ENCODE data around the gene GOLGA8A. TPM values are rescaled to one million over a fixed set of nuclear protein-coding genes. Genes with fewer than 3 reads are reported as not detected.
"Not testable (repeated sequence)": the region's sequence is repeated elsewhere in the genome, so short reads cannot be mapped to it uniquely, and the experiment has no call there.

The GOLGA8A gene
- total RNA-seq, 4 donors from 2014 or later = 94.6 to 167 (median 154) TPM

DNA sequence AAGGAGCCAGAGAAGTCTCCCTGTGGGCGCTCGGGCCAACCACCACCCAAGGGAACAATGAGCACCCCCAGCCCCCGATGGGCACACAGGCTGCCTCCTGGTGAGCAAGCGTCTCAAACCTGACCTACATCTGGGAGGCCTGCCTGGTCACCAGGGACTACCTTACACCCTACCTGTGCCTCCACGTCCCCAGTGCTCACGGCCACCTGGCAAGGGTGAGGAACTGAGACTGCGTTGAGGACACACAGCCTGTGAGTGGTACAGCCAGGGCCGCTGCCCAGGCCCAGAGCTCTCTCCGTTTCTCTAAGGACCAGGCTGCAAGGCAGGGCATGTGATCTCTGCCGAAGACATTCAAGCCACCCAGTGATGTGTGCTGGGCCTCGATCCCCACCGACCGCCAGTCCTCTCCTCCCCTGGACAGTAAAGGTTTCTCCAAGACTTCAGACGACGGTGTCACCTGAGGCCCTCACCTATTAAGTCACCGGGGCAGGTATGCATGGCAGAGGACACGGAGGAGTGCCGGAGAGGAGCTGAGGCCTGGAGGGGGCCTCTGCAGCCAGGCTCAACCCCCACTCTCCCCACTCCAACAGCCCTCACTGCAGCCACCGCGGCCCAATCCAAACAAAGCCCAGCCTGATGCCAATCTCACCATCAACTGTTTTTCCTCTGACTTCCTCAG is 2.8 kb downstream of the GOLGA8A start:
- Histone ChIP-seq H3K9me3 (no peaks in the 10 kb centered on the region), H3K27ac (no peak overlapping the region), H3K4me3 (replicated peaks in 1 of 3) (no peak overlapping the region), H3K4me1 (peaks cover 4 to 7% of the 10 kb centered on the region in 2 donors), H3K36me3 (no peaks in the 10 kb centered on the region), H3K27me3 (no peaks in the 10 kb centered on the region)
- WGBS, 2 donors = 51 to 78% methylated on average over 13 to 17 of the region's 20 CpGs
- TF ChIP-seq POLR2A (IDR thresholded peaks at IDR 0.05) = no peak
- TF ChIP-seq, protein P1, sequence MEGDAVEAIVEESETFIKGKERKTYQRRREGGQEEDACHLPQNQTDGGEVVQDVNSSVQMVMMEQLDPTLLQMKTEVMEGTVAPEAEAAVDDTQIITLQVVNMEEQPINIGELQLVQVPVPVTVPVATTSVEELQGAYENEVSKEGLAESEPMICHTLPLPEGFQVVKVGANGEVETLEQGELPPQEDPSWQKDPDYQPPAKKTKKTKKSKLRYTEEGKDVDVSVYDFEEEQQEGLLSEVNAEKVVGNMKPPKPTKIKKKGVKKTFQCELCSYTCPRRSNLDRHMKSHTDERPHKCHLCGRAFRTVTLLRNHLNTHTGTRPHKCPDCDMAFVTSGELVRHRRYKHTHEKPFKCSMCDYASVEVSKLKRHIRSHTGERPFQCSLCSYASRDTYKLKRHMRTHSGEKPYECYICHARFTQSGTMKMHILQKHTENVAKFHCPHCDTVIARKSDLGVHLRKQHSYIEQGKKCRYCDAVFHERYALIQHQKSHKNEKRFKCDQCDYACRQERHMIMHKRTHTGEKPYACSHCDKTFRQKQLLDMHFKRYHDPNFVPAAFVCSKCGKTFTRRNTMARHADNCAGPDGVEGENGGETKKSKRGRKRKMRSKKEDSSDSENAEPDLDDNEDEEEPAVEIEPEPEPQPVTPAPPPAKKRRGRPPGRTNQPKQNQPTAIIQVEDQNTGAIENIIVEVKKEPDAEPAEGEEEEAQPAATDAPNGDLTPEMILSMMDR (IDR thresholded peaks at IDR 0.05) = no peak
- peak; percentile 64 to 68 for DNase-seq
- intact Hi-C loops (cut with DNase I) = no loop called here

DNA sequence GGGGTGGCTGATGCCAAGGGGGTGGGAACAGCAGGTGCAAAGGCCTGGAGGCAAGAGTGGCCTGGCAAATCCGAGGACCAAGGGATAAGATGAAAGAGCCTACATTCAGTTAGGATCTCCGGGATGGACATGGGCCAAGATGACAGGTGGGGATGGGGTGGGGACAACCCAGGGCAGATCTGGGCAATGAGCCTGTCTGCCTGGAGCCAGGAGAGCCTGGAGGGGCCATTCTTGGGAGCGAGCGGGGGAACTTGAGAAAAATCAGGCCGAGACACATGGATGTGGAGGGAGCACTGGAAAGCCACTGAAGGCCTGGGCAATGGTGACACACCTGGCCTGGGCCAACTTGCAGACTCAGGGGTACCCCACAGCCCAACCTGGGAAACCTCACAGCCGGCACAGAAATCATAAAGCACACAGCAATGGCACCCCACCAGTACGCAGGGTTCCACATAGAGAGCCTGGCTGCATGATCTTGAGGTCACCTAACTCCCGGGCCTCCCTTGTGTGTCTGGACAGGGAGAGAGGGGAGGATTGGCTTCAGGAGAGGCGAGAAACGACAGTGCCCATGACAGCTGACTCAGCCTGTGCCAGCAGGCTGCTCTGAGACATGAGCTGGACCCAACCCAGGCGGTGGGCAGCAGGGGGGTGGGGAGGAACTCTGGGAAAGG is 3.5 kb downstream of the GOLGA8A start:
- H3K27me3 ChIP-seq; H3K27ac ChIP-seq; H3K36me3 ChIP-seq; H3K4me1 ChIP-seq; H3K4me3 ChIP-seq (replicated peaks in 1 of 3); intact Hi-C loops (cut with DNase I); H3K9me3 ChIP-seq: not testable (repeated sequence)
- WGBS, 2 donors = 62 to 83% methylated on average over 9 to 11 of the region's 11 CpGs
- DNase-seq = peak; percentile 37 to 42

DNA sequence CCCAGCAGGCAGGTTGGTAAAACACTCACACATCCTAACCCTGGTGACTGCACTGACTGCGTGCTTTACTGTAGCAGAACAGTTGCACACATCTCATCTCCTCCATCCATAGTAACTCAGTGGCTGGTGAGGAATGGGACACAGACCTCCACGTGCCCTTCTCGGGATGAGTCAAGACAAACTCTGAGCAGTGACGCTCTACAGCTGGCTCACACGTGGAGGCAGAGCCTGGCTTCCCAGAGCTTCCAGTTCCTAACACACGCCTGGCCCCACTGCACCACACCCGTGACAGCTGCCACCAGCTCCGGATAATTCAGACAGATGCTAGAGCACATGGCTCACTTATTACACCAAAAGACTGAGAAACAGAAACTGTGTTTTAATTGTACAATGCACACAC is 7.0 kb downstream of the GOLGA8A start:
- H3K9me3 ChIP-seq; intact Hi-C loops (cut with DNase I); H3K4me3 ChIP-seq (replicated peaks in 1 of 3); H3K36me3 ChIP-seq; H3K27me3 ChIP-seq; H3K27ac ChIP-seq; H3K4me1 ChIP-seq; DNase-seq: not testable (repeated sequence)
- 84 to 87% methylated on average over 7 to 8 of the region's 8 CpGs for WGBS, 2 donors

DNA sequence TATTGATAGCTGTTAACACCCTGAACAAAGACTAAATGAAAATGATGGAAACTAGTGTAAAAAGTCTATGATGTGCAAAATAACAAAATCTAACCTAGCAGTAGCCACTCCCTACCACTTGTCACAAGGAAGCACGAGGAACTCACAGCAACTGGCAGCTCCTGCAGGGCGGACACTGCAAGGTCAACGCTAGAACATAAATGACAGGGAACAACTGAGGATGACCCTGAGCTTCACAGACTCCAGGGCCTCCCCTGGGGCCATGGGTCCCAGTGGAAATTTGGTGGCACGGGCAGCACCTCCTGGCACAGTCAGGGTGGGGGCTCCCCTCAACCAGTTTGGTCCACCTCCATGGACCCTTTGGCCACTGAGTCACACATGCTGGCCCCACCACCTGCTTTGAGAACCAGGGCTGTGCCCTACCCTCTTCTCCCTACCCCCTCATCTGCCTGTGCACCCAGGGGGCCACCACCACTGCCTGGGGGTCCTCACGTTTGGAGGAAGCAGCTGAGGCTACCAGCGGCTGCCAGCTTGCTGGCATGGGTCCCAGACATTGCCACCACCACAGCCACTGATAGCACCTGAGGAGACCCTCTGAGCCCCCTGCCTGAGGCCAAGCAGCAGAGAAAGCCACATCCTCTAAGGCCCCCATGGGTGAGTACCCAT is 14.1 kb downstream of the GOLGA8A start:
- not testable (repeated sequence) for DNase-seq
- 88% methylated on average over 5 of the region's 6 CpGs; no CpG with 5 or more reads in 1 of the 2 donors for WGBS, 2 donors

DNA sequence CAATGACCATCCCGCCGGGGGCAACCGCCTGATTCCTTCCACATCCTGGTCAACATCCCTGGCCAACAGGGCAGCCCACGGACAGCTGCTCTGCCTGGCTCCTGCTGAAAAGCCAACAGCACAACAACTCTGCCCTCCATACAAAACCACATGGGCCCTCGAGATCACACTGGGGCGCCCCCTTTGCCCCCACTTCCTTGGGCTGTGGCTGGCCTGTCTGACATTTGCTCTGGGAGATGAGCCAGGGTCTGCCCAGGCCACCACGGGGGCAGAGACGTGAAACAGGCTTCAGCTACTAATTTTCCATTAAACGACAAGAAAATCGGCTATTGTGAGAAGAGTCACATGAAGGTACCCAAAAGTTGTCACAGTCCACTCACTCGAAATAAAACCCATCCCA is 16.7 kb downstream of the GOLGA8A start:
- 97% methylated on average over 5 of the region's 11 CpGs for WGBS, 2 donors
- H3K27me3 ChIP-seq; H3K4me1 ChIP-seq; H3K9me3 ChIP-seq; DNase-seq; H3K27ac ChIP-seq; intact Hi-C loops (cut with DNase I); H3K36me3 ChIP-seq; H3K4me3 ChIP-seq (replicated peaks in 1 of 3): not testable (repeated sequence)

More for the DNA sequence above, 14.1 kb downstream of the GOLGA8A start:
- H3K27me3 ChIP-seq; H3K4me1 ChIP-seq; H3K9me3 ChIP-seq; H3K36me3 ChIP-seq; H3K4me3 ChIP-seq (replicated peaks in 1 of 3); intact Hi-C loops (cut with DNase I); H3K27ac ChIP-seq: not testable (repeated sequence)

DNA sequence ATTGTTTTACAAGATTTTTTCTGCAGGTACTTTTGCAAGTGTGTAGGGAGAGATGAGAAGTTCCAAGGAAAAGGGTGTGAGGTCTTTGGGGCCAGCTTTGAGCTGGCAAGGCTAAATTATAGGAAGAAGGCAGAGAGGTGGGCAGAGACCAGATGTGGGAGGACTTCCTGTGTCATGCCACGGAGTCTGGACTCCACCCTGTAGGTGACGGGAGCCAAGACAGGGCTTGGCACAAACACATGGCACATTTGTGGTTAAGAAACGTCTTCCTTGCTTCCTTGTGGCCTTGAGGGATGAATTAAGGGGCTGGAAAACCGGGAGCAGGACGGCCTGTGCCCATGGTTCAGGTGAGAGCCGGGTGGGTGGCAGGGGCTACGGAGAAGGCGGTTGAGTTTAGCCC is 19.2 kb downstream of the GOLGA8A start:
- H3K36me3 ChIP-seq; H3K4me1 ChIP-seq; H3K27ac ChIP-seq; H3K27me3 ChIP-seq; intact Hi-C loops (cut with DNase I); H3K4me3 ChIP-seq (replicated peaks in 1 of 3); H3K9me3 ChIP-seq; DNase-seq: not testable (repeated sequence)
- 84 to 87% methylated on average over 8 of the region's 8 CpGs for WGBS, 2 donors

DNA sequence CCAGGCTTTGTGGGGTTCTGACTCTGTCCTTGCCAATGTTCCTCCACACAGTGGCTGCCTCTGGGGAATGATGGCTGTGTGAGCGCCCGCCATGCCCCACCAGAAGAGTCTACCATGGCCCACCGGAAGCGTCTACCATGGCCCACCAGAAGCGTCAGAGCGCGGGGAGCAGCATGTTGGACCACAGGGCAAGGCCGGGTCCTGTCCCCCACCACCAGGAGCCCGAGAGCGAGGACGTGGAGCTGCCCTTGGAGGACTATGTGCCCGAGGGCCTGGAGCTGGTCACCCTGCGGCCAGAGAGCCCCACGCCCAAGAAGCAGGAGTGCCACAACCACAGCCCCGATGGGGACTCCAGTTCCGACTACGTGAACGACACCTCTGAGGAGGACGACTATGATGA is 28.1 kb downstream of the GOLGA8A start:
- H3K36me3 ChIP-seq; intact Hi-C loops (cut with DNase I); H3K4me1 ChIP-seq; H3K27ac ChIP-seq; H3K9me3 ChIP-seq; DNase-seq; H3K4me3 ChIP-seq (replicated peaks in 1 of 3); H3K27me3 ChIP-seq: not testable (repeated sequence)
- no CpG with 5 or more reads among the region's 19 CpGs for WGBS, 2 donors

DNA sequence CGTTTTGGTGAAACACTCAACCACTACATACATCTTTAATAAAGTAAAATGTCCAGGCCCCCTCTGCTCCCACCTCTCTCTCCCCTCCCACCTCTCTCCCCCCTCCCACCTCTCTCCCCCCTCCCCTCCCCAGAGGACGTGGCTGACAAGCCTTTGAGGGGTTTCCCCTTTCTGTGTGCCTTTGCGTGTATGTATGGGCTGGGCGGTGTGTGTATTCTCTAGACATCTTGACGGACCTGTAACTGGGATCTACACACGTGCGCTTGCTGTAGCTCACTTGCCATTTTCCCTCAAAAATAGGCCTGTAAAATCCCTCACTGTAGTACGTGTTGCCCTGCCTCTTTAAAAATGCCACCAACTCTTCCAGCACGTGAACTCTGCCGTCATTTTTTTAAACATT is 28.6 kb downstream of the GOLGA8A start:
- H3K36me3 ChIP-seq; H3K4me3 ChIP-seq (replicated peaks in 1 of 3); H3K4me1 ChIP-seq; H3K27me3 ChIP-seq; H3K9me3 ChIP-seq; intact Hi-C loops (cut with DNase I); DNase-seq; H3K27ac ChIP-seq: not testable (repeated sequence)
- WGBS, 2 donors = no CpG with 5 or more reads among the region's 10 CpGs

DNA sequence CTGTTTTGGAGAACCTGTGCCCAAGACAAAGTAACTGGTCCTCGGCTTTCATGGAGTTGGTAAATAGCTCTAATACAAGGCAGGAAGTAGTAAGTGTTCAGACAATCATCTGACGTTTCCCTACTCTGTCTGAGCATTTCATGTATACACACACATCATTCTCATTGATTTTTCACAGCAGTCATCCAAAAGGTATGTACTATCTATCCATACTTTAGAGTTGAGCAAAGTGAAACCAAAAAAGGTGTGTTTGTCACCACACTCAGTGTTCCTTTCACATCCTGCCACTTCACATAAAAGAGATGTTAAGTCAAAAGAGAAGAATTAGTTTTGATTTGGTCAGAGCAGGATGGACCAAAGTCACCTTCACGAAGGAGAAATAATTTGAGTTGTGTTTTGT is 33.7 kb downstream of the GOLGA8A start:
- no CpG with 5 or more reads among the region's 3 CpGs for WGBS, 2 donors
- H3K27ac ChIP-seq; H3K36me3 ChIP-seq; DNase-seq; H3K27me3 ChIP-seq; H3K4me1 ChIP-seq; H3K4me3 ChIP-seq (replicated peaks in 1 of 3); intact Hi-C loops (cut with DNase I); H3K9me3 ChIP-seq: not testable (repeated sequence)

DNA sequence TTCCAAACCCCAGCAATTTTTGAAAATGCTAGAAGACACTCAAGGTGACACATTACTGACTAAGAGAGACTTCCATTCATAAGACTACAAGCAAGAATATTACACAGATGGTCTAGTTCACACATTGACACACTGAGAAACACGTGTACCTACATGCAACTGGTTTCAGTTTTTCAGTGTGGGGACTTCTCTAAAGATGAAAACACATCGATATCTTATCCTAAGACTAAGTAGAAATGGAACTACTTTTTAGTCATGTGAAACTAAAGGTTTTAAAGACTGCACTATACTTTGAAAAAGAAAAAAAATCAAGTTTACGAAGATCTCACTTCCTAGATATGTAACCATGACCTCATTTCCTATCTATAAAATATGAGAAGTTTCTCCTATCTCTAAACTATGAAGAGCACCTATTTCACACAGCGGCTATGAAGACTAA is 34.4 kb downstream of the GOLGA8A start:
- H3K9me3 ChIP-seq; H3K4me1 ChIP-seq; H3K4me3 ChIP-seq (replicated peaks in 1 of 3); intact Hi-C loops (cut with DNase I); H3K36me3 ChIP-seq; DNase-seq; H3K27me3 ChIP-seq; H3K27ac ChIP-seq: not testable (repeated sequence)
- 85 to 90% methylated on average over 2 of the region's 4 CpGs for WGBS, 2 donors

DNA sequence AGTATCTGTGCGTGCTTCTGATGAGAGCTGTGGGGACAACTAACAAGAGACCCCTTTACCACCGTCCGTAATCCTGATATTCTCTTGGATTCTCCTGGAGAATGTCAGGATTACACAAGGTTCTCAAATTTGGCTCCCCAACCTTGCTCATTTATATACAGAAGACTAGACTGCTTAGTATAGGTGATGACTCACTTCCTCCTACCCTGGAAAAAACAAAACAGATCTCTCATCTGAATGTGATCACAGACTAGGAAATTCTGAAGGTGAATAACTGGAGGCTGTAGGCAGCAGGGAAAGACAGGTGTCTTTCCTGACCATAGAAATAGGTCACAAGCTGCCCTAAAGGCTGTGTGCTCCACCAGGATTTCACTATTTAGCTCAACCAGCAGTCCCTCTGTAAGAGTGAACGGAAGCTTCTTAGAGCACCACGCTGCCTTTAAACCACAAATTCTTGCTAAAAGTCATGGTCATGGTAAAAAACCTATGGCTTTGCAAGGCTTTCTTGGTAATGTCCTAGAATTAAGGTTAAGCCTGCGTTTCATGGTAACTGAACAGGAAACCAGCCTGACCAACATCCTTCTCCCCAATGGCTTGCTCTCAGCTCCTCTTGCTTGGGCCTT is 39.9 kb downstream of the GOLGA8A start:
- DNase-seq; H3K4me1 ChIP-seq; H3K9me3 ChIP-seq; H3K36me3 ChIP-seq; H3K27me3 ChIP-seq; intact Hi-C loops (cut with DNase I); H3K4me3 ChIP-seq (replicated peaks in 1 of 3): not testable (repeated sequence)
- peak overlapping the region in 1 of 3 donors; percentile 44 for H3K27ac ChIP-seq
- WGBS, 2 donors = no CpG with 5 or more reads among the region's 6 CpGs
